HCT116 (cell line): ENCODE results near the gene CIDEC.

ENCODE experiments used
- CBX3 ChIP-seq: IDR thresholded peaks from 2 replicates; pipeline ENCODE4 v1.6.1; 2012; ENCODE audit warnings: low read depth
- ELF1 ChIP-seq: IDR thresholded peaks from 2 replicates; pipeline ENCODE4 v1.6.1; 2012; ENCODE audit warnings: low read depth, borderline replicate concordance
- EZH2 ChIP-seq: fragments of 200-600 bp; sonication (generic); IDR thresholded peaks from 2 replicates; pipeline ENCODE4 v1.6.1; 2017; ENCODE audit warnings: antibody characterized with exemption, mixed run types
- FOSL1 ChIP-seq: IDR thresholded peaks from 2 replicates; pipeline ENCODE4 v1.6.1; 2012; ENCODE audit warnings: low read depth
- JUND ChIP-seq: IDR thresholded peaks from 2 replicates; pipeline ENCODE4 v1.6.1; 2012
- POLR2A ChIP-seq: IDR thresholded peaks from 2 replicates; pipeline ENCODE4 v1.7.0; 2011; ENCODE audit warnings: borderline replicate concordance; ENCODE audit not compliant: insufficient read depth, insufficient read length; ENCODE audit errors: extremely low read depth
- POLR2AphosphoS5 ChIP-seq: IDR thresholded peaks from 2 replicates; pipeline ENCODE4 v1.6.1; 2011; ENCODE audit warnings: mild to moderate bottlenecking, low read depth, low read length, moderate library complexity
- TF ChIP-seq, protein P1 (sequence below), 3 experiments: fragments of 200-600 bp in 1 of 3; sonication (generic) in 1 of 3; IDR thresholded peaks in 2 of 3; conservative IDR thresholded peaks in 1 of 3; 2 replicates each; pipeline ENCODE4 v1.5.1; 2012 to 2017; ENCODE audit warnings: low read depth in 2 of 3, low read length in 2 of 3, antibody characterized with exemption in 1 of 3, borderline replicate concordance in 1 of 3, control low read depth in 1 of 3, mild to moderate bottlenecking in 1 of 3, mixed read lengths in 1 of 3, mixed run types in 1 of 3, moderate library complexity in 1 of 3; ENCODE audit not compliant: insufficient read depth in 1 of 3
- TF ChIP-seq, protein P2 (sequence below): IDR thresholded peaks from 2 replicates; pipeline ENCODE4 v1.6.1; 2011; ENCODE audit warnings: mild to moderate bottlenecking, low read length, moderate library complexity; ENCODE audit not compliant: insufficient replicate concordance; ENCODE audit errors: extremely low read depth

DNA sequence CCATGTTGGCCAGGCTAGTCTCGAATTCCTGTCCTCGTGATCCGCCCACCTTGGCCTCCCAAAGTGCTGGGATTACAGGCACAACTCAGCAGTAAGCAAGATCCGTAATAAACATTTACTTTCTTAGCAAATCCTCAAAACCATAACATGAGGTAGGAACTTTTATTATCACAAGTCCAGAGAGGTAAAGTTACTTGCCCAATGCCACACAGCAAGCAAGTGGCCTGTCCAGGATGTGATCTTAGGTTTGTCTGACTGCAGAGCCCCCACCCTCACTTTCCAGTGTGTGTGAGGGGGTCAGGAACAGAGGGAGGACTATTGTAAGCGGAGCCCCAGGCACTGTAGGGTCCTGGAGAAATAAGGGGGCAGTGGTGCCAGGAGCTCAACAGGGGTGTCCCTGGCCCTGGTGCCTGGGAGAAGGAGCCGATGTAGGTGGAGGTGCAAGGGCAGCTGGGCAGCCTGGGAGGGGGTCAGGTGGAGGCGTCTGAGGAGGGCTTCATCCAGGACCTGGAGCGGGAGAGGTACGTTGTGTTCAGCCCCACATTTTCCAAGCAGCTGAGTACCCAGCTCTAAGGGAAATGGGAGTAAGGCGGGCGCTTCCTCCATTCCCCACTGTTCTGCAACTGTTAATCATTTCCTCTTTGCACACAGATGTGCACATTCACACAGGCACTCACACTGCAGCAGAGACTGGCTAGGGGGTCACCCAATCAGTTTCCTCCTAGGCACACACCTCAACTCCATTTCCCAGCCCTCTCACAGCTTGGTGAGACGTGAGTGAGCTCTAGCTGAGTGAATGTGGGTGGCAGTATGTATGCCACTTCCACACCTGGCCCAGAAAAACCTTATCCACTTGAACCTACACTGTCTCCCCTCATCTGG lies 42.1 kb downstream of the CIDEC start:
- TF ChIP-seq, protein P1, sequence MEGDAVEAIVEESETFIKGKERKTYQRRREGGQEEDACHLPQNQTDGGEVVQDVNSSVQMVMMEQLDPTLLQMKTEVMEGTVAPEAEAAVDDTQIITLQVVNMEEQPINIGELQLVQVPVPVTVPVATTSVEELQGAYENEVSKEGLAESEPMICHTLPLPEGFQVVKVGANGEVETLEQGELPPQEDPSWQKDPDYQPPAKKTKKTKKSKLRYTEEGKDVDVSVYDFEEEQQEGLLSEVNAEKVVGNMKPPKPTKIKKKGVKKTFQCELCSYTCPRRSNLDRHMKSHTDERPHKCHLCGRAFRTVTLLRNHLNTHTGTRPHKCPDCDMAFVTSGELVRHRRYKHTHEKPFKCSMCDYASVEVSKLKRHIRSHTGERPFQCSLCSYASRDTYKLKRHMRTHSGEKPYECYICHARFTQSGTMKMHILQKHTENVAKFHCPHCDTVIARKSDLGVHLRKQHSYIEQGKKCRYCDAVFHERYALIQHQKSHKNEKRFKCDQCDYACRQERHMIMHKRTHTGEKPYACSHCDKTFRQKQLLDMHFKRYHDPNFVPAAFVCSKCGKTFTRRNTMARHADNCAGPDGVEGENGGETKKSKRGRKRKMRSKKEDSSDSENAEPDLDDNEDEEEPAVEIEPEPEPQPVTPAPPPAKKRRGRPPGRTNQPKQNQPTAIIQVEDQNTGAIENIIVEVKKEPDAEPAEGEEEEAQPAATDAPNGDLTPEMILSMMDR (IDR thresholded peaks at IDR 0.05 in 2 of 3, conservative IDR thresholded peaks at IDR 0.05 in 1 of 3; ENCODE audit: borderline replicate concordance in 1 of 3, insufficient read depth in 1 of 3, low read depth in 2 of 3, low read length in 2 of 3), result no peak
- TF ChIP-seq EZH2, result no peak
- no peak for TF ChIP-seq FOSL1
- no peak for TF ChIP-seq ELF1
- no peak for TF ChIP-seq JUND
- no peak for TF ChIP-seq POLR2A
- TF ChIP-seq, protein P2, sequence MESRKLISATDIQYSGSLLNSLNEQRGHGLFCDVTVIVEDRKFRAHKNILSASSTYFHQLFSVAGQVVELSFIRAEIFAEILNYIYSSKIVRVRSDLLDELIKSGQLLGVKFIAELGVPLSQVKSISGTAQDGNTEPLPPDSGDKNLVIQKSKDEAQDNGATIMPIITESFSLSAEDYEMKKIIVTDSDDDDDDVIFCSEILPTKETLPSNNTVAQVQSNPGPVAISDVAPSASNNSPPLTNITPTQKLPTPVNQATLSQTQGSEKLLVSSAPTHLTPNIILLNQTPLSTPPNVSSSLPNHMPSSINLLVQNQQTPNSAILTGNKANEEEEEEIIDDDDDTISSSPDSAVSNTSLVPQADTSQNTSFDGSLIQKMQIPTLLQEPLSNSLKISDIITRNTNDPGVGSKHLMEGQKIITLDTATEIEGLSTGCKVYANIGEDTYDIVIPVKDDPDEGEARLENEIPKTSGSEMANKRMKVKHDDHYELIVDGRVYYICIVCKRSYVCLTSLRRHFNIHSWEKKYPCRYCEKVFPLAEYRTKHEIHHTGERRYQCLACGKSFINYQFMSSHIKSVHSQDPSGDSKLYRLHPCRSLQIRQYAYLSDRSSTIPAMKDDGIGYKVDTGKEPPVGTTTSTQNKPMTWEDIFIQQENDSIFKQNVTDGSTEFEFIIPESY, result no peak
- TF ChIP-seq POLR2AphosphoS5, result no peak
- TF ChIP-seq CBX3, result no peak
